GM12864 (cell line): Measurements from ENCODE around the gene PACRG.

Source experiments
- DNase-seq: peaks from one replicate; pipeline ENCODE4 v3.0.0-alpha.2; 2011; ENCODE audit warnings: low read depth
- H3K4me3 ChIP-seq: 2 replicates; pipeline ENCODE4 v1.5.1; 2011; ENCODE audit warnings: mild to moderate bottlenecking, low read depth, low read length, control low read depth
- TF ChIP-seq, protein P1 (sequence below): IDR thresholded peaks from 2 replicates; pipeline ENCODE4 v1.5.1; 2011; ENCODE audit warnings: low read depth, mild to moderate bottlenecking, moderate library complexity, low read length, control low read depth, inconsistent platforms; ENCODE audit errors: missing control alignments

The PACRG gene

DNA sequence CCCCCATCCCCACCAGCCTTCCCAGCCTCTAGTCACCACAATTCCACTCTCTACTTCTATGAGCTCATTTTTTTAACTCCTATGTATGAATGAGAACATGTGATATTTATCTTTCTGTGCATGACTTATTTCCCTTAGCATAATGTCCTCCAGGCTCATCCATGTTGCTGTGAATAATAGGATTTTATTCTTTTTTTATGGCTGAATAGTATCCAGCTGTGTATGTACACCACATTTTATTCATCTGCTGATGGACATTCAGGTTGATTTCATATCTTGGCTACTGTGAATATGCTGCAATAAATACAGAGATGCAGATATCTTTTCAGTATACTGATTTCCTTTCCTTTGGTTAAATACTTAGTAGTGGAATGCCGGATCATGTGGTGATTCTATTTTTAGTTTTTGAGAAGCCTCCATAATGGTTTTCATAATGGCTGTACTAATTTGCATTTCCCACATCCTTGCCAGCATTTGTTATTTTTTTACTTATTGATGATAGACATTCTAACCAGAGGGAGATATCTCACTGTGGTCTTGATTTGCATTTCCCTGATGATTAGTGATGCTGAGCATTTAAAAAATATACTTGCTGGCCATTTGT, 194.9 kb downstream of the PACRG start:
- TF ChIP-seq, protein P1, sequence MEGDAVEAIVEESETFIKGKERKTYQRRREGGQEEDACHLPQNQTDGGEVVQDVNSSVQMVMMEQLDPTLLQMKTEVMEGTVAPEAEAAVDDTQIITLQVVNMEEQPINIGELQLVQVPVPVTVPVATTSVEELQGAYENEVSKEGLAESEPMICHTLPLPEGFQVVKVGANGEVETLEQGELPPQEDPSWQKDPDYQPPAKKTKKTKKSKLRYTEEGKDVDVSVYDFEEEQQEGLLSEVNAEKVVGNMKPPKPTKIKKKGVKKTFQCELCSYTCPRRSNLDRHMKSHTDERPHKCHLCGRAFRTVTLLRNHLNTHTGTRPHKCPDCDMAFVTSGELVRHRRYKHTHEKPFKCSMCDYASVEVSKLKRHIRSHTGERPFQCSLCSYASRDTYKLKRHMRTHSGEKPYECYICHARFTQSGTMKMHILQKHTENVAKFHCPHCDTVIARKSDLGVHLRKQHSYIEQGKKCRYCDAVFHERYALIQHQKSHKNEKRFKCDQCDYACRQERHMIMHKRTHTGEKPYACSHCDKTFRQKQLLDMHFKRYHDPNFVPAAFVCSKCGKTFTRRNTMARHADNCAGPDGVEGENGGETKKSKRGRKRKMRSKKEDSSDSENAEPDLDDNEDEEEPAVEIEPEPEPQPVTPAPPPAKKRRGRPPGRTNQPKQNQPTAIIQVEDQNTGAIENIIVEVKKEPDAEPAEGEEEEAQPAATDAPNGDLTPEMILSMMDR: no peak
- H3K4me3 ChIP-seq: no peak overlapping the region
- no peak for DNase-seq

GRCh38 chr6:162934844-162935243, 207.1 kb downstream of the PACRG start:
- TF ChIP-seq, protein P1: no peak
- no peak for DNase-seq
- H3K4me3 ChIP-seq: no peak overlapping the region

GRCh38 chr6:162940426-162940825, 212.7 kb downstream of the PACRG start:
- H3K4me3 ChIP-seq: no peak overlapping the region

GRCh38 chr6:162941128-162941527, 213.4 kb downstream of the PACRG start:
- DNase-seq: no peak
- no peak overlapping the region for H3K4me3 ChIP-seq
- TF ChIP-seq, protein P1: no peak

More at GRCh38 chr6:162940426-162940825, 212.7 kb downstream of the PACRG start:
- TF ChIP-seq, protein P1: no peak
- DNase-seq: no peak

DNA sequence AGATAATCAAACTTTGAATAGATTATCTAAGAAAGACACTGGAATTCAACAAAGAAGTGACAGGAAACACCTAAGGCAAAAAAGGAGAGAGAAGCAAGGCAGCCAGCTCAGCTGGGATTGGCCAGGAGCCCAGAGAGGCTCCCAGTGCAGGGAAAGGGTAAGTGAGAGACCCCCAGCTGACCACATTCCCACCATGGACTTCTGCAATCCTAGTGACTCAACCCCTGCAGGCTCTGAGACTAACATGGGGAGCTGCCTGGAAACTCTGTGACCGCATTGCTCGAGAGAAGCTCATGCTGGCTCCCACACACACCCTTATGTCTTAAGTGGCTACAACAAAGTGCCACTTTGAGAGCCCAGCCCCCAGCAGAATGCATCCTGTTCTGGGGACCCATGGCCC, 215.1 kb downstream of the PACRG start:
- TF ChIP-seq, protein P1: no peak
- H3K4me3 ChIP-seq: no peak overlapping the region
- no peak for DNase-seq

DNA sequence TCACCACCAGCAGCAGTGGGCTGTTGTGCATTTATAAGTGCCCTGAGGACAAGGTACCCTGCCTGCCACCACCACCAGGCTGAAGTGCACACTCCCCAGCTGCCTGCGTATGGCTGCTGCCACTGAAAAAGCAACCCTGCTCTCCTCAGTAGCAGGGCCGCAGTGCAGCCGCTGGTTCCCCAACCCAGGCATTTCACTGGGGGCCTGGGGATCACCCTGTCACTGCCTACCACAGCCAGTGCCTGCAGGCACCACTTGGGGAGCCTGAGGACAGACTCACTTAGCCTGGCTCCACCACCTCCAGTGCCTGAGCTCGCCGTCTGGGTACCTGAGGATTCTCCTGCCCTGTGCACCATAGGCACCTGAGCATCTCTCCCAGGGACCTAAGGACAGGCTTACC, 215.6 kb downstream of the PACRG start:
- no peak for DNase-seq
- TF ChIP-seq, protein P1: no peak
- H3K4me3 ChIP-seq: no peak overlapping the region

- H3K4me3 ChIP-seq: no peak overlapping the region
- no peak for DNase-seq
- TF ChIP-seq, protein P1: no peak
Observed at GRCh38 chr6:162951164-162951743, 223.5 kb downstream of the PACRG start.
